Mucosa of descending colon (tissue), 3 donors: ENCODE measurements around the gene KDR. TPM values are rescaled to one million over a fixed set of nuclear protein-coding genes. Genes with fewer than 3 reads are reported as not detected.
A peak's percentile ranks its signal among the peaks of the same experiment; 100 is the strongest.

Experiments used
- ATAC-seq: fragments of 200-7000 bp; cut with Tn5 transposase; one replicate; pipeline ENCODE4 v1.9.1; 2020; ENCODE audit warnings: mild to moderate bottlenecking, moderate library complexity
- DNase-seq, 3 donors: peaks; one replicate each; pipeline ENCODE4 v3.0.0-alpha.2; 2020
- H3K36me3 ChIP-seq: fragments of 200-600 bp; one replicate; pipeline ENCODE4 v1.8.0; 2021; ENCODE audit warnings: low read depth, mild to moderate bottlenecking
- H3K4me1 ChIP-seq: fragments of 200-600 bp; one replicate; pipeline ENCODE4 v1.8.0; 2021; ENCODE audit warnings: low read depth, mild to moderate bottlenecking
- H3K4me3 ChIP-seq: fragments of 200-600 bp; one replicate; pipeline ENCODE4 v1.8.0; 2021; ENCODE audit warnings: mild to moderate bottlenecking
- H3K9me3 ChIP-seq: fragments of 200-600 bp; one replicate; pipeline ENCODE4 v1.8.0; 2021; ENCODE audit warnings: mild to moderate bottlenecking
- CTCF ChIP-seq: fragments of 200-600 bp; IDR thresholded peaks from one replicate; pipeline ENCODE4 v1.8.0; 2022; ENCODE audit warnings: antibody characterized with exemption, mild to moderate bottlenecking
- intact Hi-C, 2 donors: fragments of 100-400 bp; cut with DNase I in 1 of 2; cut with micrococcal nuclease in 1 of 2; formaldehyde crosslinking; loops; one replicate each; pipeline versions ENCODE4 v1.11.0 to v1.11.1; 2022; cut with DNase I, micrococcal nuclease
- total RNA-seq, 3 donors: library from RNA; stranded (reverse); fragmentation: NEBNext Ultra II Directional in 2 of 3; extraction: Animal tissue kit (Norgen Biotek cat#: 25700) in 2 of 3; gene quantifications; one replicate each; pipeline versions ENCODE4 v1.2.1 to v1.2.4, GENCODE V29; 2021 to 2023
- donor health status: DM: no; HTN: no; CAD: no; lungs with moderate emphysema.
- donor health status: DM: no; HTN: no; CAD: no.
- donor health status: DM: no; HTN: yes; CAD: no.

The KDR gene
- total RNA-seq, 3 donors from 2014 or later, result 2.4 to 5.8 (median 5.1) TPM

- DNase-seq (no peak), ATAC-seq (no peak)
- intact Hi-C loops, result no loop called here
- no peaks in the 10 kb centered on the region for H3K4me1 ChIP-seq
- no peak overlapping the region for H3K4me3 ChIP-seq
- no peaks in the 10 kb centered on the region for H3K36me3 ChIP-seq
- TF ChIP-seq CTCF, result no peak
- no peaks in the 10 kb centered on the region for H3K9me3 ChIP-seq
Measured at GRCh38 chr4:55127521-55127920, 2.1 kb upstream of the KDR start.

- no peaks in the 10 kb centered on the region for H3K4me1 ChIP-seq
- no peak overlapping the region for H3K4me3 ChIP-seq
- no peaks in the 10 kb centered on the region for H3K9me3 ChIP-seq
- intact Hi-C loops, result no loop called here
- DNase-seq (no peak), ATAC-seq (no peak)
- H3K36me3 ChIP-seq, result no peaks in the 10 kb centered on the region
- TF ChIP-seq CTCF, result no peak
Measured at GRCh38 chr4:55127053-55127452, 1.7 kb upstream of the KDR start.

- no peak for TF ChIP-seq CTCF
- intact Hi-C loops, result no loop called here
- no peaks in the 10 kb centered on the region for H3K9me3 ChIP-seq
- no peak for DNase-seq
- H3K4me3 ChIP-seq, result no peak overlapping the region
- ATAC-seq, result no peak
- no peaks in the 10 kb centered on the region for H3K4me1 ChIP-seq
- H3K36me3 ChIP-seq, result no peaks in the 10 kb centered on the region
Measured at GRCh38 chr4:55125763-55126541, 557 bp upstream of the KDR start.

- TF ChIP-seq CTCF, result no peak
- Histone ChIP-seq H3K9me3 (no peaks in the 10 kb centered on the region), H3K4me1 (no peaks in the 10 kb centered on the region), H3K4me3 (no peak overlapping the region), H3K36me3 (no peaks in the 10 kb centered on the region)
- ATAC-seq (no peak), DNase-seq (peak in 1 of 3 donors; percentile 38)
- intact Hi-C loops, result no loop called here
Measured at GRCh38 chr4:55124322-55125076, 896 bp downstream of the KDR start.

GRCh38 chr4:55123791-55124190 lies 1.6 kb downstream of the KDR start:
- DNase-seq (no peak), ATAC-seq (no peak)
- Histone ChIP-seq H3K4me3 (no peak overlapping the region), H3K36me3 (no peaks in the 10 kb centered on the region), H3K4me1 (no peaks in the 10 kb centered on the region), H3K9me3 (no peaks in the 10 kb centered on the region)
- no peak for TF ChIP-seq CTCF
- intact Hi-C loops, result no loop called here
